Stimulated activated naive CD4-positive, alpha-beta T cell treated with Interleukin-2 at 50 U/mL for 16 hours (primary cell): ENCODE measurements around the gene TUT4.

Source experiments
- DNase-seq: peaks from one replicate; lab custom pipeline; 2025; lab: John Stamatoyannopoulos, UW

Gene TUT4

DNA sequence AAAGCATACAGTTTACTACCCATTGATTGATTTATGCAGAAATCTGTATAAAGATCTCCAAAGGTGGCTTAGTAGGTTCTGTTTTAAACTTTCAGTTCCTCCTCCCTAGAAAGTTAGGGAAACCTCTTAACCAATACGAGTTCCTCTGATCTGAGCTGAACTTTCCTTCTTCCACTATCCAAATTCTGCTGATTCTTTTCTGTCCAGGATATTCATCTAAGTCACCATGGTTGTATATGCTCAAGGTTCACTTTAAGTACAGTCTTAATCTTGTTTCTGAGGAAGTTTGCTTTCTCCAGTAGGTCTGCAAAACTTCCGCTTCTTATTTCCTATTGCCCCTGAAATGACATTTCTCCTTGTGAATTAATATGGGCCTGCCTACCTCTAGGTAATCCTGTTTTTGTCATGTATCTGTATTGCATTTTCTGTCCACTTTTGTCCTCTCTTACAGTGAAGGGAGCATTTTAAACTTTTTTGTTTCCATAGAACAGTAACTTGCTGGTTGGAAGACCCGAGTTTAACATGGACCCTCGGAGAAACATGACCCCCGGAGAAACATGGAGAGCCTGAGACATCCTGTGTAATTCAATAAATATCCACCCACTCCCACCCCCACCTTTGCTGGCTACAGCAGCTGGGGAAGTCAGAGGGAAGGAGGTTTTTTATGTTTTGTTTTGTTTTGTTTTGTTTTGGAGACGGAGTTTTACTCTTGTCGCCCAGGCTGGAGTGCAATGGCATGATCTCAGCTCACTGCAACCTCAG lies 16.7 kb upstream of the TUT4 start:
- no peak for DNase-seq

DNA sequence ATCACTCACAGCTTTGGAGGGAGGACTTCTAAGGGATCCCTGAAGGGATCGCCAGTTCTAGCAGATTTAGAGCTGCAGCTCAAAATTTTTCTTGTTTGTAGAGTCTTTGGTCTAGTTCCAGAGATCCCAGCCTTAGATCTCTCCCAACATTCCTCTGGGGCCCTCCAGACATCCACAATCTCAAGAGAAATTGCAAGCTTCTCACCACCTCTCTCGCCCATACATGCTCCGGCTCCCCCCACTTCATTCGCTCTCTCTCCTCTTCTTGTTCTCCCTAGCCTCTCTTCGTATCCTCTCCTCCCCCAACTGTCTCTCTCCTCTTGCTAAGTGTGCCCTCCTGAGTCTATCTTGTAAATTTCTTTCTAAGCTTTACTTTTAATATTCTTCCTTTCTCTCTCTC lies 15.1 kb upstream of the TUT4 start:
- DNase-seq: no peak

DNA sequence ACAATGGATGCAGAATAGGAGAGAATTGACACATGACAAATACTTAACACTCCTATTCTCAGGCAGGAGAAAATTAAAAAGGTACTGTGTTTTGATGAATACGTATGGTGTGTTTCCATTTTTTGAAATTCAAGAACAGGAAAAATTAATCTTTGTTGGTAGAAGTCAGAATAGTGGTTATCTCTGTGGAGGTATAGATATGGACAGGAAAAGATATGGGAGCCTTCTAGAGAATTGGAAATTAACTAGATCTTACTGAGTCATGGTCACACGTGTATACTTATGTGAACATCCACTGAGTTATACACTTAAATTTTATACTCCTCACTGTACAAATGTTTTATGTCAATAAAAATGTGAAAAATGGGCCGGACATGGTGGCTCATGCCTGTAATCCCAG lies 9.9 kb upstream of the TUT4 start:
- DNase-seq: no peak

DNA sequence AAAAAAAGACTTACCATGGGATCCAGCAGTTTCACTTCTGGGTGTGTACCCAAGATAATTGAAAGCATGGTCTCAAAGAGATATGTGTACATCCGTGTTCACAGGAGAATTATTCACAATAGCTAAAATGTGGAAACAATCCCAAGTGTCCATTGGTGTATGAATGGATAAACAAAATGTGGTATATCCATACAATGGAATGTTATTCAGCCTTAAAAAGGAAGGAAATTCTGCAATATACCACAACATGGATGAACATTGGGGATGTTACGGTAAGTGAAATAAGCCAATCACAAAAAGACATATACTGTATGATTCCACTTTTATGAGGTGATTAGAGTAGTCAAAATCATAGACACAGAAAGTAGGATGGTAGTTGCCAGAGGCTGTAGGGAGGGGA lies 7.0 kb upstream of the TUT4 start:
- no peak for DNase-seq

DNA sequence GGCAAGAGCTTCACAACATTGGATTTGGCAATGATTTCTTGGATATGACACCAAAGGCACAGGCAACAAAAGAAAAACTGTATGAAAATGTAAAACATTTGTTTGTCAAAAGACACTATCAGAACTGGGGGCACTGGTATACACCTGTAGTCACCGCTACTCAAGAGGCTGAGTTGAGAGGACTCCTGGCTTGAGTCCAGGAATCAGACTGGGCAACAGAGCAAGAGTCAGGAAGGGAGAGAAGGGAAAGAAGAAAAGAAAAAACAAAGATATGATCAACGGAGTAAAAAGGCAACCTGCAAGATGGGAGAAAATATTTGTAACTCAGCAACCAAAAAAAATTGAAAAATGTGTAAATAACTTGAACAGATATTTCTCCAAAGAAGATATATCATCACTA lies 6.0 kb upstream of the TUT4 start:
- no peak for DNase-seq

DNA sequence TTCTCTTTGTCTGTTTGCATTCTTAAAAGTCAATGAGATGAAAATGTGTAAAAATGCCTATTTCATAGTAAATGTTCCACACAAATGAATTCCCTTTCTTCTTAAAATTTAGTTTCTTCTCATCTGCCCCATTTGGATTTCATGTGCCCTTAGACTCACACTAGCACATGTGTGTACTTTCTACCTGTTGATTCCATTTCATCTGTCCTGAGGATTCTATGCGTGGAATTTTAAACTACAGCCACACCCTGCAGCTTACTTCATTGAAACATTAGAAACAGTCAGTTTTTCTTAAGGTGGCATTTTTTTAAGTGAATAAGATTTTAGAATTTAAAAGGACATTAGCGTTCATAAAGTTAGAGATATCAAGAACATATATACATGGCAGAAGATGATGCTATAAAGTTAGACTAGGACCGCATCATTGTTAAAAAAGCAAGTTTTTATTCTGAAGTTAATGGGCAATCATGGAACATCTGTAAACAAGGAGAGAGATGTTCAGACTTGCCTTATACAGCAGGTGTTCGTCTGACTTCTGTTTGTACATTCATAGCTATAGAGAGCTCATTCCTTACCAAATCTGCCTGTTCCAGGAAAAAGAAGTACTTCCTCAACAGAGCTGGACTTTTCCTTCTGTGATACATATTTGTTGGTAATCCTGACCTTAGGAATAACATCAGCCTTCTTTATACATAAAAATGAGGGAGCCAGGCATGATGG lies 3.9 kb upstream of the TUT4 start:
- DNase-seq: no peak

DNA sequence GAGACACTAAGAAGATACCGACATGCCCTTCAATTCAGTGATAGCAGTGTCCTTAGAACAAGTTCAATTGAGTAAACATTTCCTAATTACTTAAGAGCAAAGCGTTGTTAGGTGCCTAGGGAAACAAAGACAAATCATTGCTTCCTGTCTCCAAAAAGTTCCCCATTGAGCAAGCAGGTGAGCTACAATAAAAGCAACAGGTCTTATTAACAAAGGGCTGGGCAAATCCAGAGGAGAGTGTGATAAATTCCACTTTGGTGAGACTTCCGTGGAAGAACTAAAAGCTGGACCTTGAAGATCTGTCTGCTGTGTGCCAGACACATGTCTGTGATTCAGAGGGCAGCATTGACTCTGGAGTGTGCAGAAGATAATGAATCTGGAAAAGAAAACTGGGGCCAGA lies 1.9 kb upstream of the TUT4 start:
- no peak for DNase-seq

DNA sequence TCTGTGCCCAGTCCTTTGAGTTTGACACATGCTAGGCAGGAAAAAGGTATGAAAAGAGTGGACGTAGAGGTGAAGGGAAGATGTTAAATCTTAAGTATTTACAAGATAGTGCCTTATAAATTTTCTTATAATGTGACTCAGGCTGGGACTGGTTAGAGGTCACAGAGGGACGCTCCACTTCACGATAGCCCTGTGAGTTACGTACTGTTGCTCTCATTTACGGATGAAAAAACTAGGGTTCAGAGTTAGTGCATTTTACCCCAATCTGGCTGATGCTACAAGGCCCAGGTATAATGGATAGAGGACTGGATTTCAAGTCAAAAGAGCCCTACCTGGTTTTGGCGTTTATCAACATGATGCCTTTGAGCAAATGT lies 1.4 kb upstream of the TUT4 start:
- no peak for DNase-seq

DNA sequence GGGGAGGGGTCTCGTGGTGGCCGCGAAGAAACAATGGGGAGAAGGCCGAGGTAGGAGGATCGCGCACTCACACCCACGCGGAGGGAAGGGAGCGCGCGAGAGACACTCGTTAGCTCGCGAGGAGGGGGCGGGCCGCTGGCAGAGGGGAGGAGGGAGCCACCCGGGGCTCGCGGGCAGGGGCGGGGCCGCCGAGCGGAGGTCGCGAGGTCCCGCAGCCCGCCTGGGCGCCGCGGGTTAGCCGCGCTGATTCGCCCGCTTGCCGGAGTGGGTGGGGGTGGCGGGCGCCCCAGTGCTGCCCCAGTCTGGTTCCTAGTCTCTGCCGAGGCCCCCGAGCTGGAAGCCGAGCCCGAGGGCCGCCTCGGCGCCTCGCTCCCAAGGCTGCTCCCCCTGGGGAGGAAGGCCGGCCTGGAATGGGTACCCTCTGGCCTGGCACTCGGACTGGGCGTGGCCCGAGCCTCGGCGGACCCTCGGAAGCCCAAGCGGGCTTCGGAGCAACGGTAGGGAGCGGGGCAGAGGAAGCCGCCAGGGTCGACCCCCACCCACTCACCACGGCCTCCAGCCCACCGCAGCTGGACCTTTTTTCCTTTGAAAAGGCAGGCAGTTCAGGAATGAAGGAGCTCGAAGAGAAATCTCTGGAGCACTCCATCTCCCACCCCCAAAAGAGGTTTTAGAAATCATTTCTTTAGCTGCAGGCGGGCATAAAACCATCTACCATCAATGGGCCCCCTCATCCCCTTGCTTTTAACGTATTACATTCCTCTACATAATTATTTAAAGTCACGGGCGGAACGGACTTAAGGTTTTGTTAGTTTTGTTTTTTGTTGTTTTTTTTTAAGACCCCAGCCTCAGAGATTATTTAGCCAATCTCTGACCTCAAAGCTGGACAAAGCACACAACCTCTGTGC lies 722 bp upstream of the TUT4 start:
- DNase-seq: peak; percentile 93

DNA sequence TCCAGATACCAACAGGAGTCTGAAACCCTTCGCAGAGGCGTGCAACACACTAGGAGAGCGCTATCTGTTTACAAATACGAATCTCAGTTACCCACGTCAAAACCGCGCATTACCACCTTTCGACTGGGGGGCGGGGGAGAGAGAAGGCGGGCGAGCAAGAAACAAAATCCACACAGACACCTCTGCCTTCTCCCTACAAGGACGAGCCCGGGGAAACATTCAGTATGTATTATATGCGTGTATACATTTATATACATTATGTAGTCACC lies 722 bp downstream of the TUT4 start:
- peak; percentile 73 for DNase-seq

DNA sequence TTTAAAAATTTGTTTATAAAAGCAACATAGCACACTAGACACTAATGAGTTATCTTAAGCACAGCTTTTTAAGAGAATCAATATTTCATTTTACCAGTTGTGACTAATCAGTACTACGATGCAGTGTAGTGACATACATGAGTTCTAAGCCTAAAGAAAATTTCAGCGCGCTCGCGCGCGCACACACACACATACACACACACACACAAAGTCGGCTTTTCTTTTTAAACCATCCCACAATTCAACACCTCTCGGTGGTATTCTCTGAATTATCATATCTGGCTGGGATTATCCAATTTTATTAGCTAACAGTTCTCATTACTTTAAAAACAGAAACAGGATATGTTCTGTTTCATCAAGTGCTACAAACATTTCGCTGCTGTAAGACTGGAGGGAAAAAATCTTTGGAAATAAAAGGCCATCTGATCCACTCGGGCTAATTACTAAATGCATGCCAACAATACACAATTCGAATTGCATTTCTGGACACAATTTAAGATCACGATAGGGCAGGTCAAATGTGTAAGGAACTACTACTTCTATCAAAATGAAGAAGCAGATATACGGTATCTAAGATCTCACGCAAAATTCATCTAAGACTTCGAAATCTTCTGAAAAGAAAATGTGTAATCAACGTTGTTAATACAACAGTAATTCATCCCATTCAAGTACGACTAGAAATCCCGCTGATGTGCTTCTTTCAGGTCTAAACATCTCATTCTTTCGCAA lies 1.2 kb downstream of the TUT4 start:
- DNase-seq: peak; percentile 19

DNA sequence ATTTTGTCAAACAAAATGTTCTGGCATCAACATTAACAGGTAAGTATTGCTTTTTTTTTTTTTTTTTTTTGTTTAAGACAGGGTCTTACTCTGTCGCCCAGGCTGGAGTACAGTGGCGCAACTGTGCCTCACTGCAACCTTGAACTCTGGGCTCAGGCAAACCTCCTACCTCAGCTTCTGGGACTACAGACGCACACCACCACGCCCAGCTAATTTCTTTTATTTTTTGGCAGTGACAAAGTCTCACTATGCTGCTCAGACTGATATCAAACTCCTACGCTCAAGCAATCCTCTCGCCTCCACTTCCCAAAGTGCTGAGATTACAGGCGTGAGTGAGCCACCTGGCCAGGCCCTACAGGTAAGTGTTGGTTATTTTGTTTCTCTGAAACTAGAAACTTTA lies 2.4 kb downstream of the TUT4 start:
- no peak for DNase-seq

DNA sequence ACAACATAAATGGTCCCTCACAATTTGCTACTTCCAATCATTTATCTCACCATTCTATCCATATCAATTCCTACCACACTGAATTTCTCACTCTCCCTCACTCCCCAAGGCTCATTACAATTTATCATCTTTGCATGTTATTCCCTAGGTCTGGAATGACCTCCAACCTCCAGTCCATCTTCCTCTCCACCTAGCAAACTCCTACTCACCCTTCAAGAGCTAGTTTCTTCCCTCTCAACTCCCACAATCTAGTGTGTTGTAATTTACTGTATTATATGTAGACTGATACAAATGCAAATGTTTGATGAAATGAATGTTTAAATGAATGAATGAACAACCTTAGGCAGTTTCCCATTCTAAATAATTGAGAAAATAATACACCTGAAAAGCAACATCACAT lies 3.6 kb downstream of the TUT4 start:
- no peak for DNase-seq

DNA sequence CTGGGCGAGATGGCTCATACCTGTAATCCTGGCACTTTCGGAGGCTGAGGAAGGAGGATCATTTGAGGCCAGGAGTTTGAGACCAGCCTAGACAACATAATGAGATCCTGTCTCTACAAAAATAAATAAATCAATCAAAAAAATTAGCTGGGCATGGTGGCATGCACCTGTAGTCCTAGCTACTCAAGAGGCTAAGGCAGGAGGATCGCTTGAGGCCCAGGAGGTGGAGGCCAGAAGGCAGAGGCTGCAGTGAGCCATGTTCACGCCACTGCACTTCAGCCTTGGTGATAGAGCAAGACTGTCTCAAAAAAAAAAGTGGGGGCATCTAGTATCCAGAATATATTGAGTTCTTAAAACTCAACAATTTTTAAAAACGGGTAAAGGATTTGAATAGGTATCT lies 6.0 kb downstream of the TUT4 start:
- no peak for DNase-seq

DNA sequence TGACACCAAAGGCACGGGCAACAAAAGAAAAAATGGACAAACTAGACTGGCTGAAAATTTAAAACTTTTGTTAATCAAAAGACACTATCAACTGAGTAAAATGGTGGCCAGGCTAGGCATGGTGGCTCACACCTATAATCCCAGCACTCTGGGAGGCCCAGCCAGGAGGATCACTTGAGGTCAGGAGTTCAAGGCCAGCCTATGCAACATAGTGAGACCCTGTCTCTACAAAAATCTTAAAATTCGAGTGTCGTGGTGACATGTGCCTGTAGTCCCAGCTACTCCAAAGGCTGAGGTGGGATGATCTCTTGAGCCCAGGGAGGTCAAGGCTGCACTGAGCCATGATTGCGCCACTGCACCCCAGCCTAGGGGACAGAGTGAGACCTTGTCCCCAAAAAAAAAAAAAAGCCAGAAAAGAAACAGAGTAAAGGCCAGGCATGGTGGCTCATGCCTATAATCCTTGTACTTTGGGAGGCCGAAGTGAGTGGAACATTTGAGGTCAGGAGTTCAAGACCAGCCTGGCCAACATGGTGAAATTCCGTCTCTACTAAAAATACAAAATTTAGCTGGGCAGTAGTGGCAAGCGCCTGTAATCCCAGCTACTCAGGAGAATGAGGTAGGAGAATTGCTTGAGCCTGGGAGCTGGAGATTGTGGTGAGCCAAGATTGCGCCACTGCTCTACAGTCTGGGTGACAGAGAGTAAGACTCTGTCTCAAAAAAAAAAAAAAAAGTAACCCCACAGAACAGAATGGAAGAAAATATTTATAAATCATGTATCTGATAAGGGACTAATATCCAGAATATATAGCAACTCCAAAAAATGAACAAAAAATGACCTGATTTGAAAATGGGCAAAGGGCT lies 8.0 kb downstream of the TUT4 start:
- DNase-seq: no peak

DNA sequence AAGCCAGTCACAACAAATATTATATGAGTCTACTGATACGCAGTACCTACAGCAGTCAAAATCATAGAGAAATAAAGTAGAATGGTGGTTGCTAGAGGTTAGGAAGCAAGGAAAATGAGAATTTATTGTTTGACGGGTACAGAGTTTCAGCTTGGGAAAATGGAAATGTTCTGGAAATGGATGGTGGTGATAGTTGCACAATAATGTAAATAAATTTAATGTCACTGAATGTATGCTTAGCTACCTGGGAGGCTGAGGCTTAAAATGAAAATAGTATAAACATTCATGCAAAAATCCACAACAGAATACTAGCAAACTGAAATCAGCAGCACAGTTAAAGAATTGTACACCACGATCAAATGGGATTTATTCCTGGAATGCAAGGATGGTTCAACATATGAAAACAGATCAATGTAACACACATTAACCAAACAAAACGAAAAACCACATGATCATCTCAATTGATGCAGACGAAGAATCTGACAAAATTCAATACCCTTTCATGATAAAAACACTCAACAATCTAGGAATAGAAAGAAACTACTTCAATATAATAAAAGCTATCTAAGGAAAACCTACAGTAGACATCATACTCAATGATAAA lies 10.7 kb downstream of the TUT4 start:
- no peak for DNase-seq

DNA sequence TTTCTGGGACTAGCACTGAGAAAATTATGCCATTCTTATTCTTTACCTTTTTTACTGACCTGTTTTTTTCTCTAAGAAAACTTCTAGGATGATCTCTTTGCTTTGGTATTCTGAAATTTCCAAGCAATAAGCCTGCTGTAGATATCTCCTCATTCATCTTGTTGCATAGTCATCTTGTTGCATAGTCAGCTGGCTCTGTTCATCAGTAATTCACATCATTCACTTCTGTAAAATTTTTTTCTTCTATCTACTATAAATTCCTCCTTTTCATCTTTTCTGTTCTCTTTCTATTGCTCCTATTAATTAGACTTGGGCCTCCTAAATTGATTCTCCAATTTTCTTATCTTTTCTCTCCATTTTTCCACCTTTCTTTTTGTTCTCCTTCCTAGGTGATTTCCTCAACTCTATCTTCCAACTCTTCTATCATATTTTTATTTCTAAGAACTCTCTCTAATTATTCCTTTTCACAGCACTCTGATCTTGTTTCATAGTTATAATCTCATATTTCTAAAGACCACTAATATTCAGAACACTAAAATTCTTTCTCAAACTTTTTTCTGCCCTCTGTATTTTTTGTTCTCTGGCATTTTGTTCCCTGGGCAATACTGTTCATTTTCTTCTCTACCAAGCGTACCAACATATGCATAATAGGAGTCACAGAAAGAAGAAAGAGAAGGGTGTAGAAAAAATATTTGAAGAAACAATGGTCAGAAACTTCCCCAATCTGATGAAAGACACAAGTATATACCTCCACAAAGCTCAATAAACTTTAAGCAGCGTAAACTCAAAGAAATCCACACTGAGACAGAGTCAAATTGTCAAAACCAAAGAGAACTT lies 17.7 kb downstream of the TUT4 start:
- DNase-seq: no peak

DNA sequence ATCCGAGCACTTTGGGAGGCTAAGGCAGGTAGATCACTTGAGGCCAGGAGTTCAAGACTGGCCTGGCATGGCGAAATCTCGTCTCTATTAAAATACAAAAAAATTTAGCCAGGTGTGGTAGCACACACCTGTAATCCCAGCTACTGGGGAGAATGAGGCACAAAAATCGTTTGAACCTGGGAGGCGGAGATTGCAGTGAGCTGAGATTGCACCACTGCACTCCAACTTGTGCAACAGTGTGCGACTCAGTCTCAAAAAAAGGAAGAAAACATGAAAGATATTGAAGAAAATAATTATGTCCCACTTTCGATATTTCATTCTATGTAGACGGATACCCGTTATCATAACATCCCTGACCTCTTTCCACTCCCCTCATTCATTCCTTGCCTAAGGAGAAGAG lies 19.2 kb downstream of the TUT4 start:
- no peak for DNase-seq

DNA sequence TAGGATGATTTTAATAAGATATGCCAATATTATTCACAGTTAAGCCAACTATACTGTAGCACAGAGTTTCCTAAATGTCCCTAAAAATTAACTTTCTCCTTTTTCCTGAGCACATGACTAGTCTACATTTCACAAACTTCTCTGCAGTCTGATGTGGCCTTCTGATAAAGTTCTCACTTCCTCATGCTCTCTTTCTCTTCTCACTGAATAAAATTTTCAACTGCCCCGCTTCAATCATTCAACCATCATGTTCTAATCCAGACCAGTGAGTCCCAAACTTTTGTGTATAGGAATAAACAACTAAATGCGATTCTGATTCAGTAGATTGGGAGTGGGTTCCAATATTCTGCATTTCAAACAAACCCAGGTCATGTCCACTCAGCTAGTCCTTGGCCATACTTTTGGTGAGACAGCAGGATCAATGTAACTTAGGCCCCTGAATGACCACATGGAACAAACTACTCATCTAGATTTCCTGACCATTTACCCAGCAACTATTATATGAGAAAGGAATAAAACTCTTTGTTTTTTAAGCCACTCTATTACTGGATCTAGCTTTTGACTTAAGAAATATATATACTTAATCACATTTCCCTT lies 20.1 kb downstream of the TUT4 start:
- no peak for DNase-seq

DNA sequence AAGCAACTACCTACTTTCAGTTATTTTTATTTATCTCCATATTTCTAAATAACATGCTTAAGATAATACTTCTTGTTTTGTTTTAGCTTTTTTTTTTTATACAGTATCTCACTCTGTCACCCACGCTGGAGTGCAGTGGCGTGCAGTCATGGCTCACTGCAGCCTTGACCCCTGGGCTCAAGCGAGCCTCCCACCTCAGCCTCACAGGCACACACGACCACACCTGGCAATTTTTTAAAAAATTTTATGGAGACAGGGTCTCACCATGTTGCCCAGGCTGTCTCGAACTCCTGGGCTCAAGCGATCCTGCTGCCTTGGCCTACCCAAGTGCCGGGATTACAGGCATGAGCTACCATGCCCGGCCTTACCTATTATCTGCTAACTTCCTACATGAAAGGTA lies 20.6 kb downstream of the TUT4 start:
- DNase-seq: no peak
